ENCODE measurements around the gene SURF4. TPM values are rescaled to one million over a fixed set of nuclear protein-coding genes. Genes with fewer than 3 reads are reported as not detected.
"Not testable (repeated sequence)": the region's sequence is repeated elsewhere in the genome, so short reads cannot be mapped to it uniquely, and the experiment has no call there.

The SURF4 gene
- total RNA-seq, 1 donor from 2014 or later, result 190 TPM

GRCh38 chr9:133323211-133323610 lies 52.6 kb downstream of the SURF4 start:
- no peak for DNase-seq (ENCODE audit: extremely low spot score, unreplicated experiment)
- TF ChIP-seq CTCF (IDR thresholded peaks at IDR 0.05), result no peak
- H3K27me3 Mint-ChIP-seq (ENCODE audit: unreplicated experiment), result no peaks in the 10 kb centered on the region
- no peak overlapping the region for H3K27ac Mint-ChIP-seq (ENCODE audit: unreplicated experiment)
- no peaks in the 10 kb centered on the region for H3K9me3 Mint-ChIP-seq (ENCODE audit: unreplicated experiment)
- no peak overlapping the region for H3K4me3 Mint-ChIP-seq (ENCODE audit: unreplicated experiment)
- H3K4me1 Mint-ChIP-seq (ENCODE audit: unreplicated experiment), result no peaks in the 10 kb centered on the region
- no peaks in the 10 kb centered on the region for H3K36me3 Mint-ChIP-seq (ENCODE audit: unreplicated experiment)

- Mint-ChIP-seq H3K27ac (ENCODE audit: unreplicated experiment) (no peak overlapping the region), H3K4me1 (ENCODE audit: unreplicated experiment) (no peaks in the 10 kb centered on the region), H3K27me3 (ENCODE audit: unreplicated experiment) (no peaks in the 10 kb centered on the region), H3K4me3 (ENCODE audit: unreplicated experiment) (no peak overlapping the region), H3K36me3 (ENCODE audit: unreplicated experiment) (no peaks in the 10 kb centered on the region), H3K9me3 (ENCODE audit: unreplicated experiment) (no peaks in the 10 kb centered on the region)
- DNase-seq (ENCODE audit: extremely low spot score, unreplicated experiment), result no peak
- no peak for TF ChIP-seq CTCF (IDR thresholded peaks at IDR 0.05)
Measured at GRCh38 chr9:133322701-133323100, 53.2 kb downstream of the SURF4 start.

- Mint-ChIP-seq H3K36me3 (ENCODE audit: unreplicated experiment) (no peaks in the 10 kb centered on the region), H3K4me1 (ENCODE audit: unreplicated experiment) (no peaks in the 10 kb centered on the region), H3K9me3 (ENCODE audit: unreplicated experiment) (no peaks in the 10 kb centered on the region), H3K4me3 (ENCODE audit: unreplicated experiment) (no peak overlapping the region), H3K27ac (ENCODE audit: unreplicated experiment) (no peak overlapping the region), H3K27me3 (ENCODE audit: unreplicated experiment) (no peaks in the 10 kb centered on the region)
- TF ChIP-seq CTCF (IDR thresholded peaks at IDR 0.05), result no peak
- no peak for DNase-seq (ENCODE audit: extremely low spot score, unreplicated experiment)
Measured at GRCh38 chr9:133321411-133321935, 54.4 kb downstream of the SURF4 start.

GRCh38 chr9:133320421-133320881 lies 55.4 kb downstream of the SURF4 start:
- TF ChIP-seq CTCF (IDR thresholded peaks at IDR 0.05), result no peak
- Mint-ChIP-seq H3K36me3 (ENCODE audit: unreplicated experiment) (no peaks in the 10 kb centered on the region), H3K27ac (ENCODE audit: unreplicated experiment) (no peak overlapping the region), H3K4me3 (ENCODE audit: unreplicated experiment) (no peak overlapping the region), H3K4me1 (ENCODE audit: unreplicated experiment) (no peaks in the 10 kb centered on the region), H3K9me3 (ENCODE audit: unreplicated experiment) (no peaks in the 10 kb centered on the region), H3K27me3 (ENCODE audit: unreplicated experiment) (peaks cover 3% of the 10 kb centered on the region)
- no peak for DNase-seq (ENCODE audit: extremely low spot score, unreplicated experiment)

- not testable (repeated sequence) for H3K27me3 Mint-ChIP-seq (ENCODE audit: unreplicated experiment); H3K4me1 Mint-ChIP-seq (ENCODE audit: unreplicated experiment); H3K4me3 Mint-ChIP-seq (ENCODE audit: unreplicated experiment); H3K9me3 Mint-ChIP-seq (ENCODE audit: unreplicated experiment); DNase-seq (ENCODE audit: extremely low spot score, unreplicated experiment); H3K36me3 Mint-ChIP-seq (ENCODE audit: unreplicated experiment); H3K27ac Mint-ChIP-seq (ENCODE audit: unreplicated experiment)
Measured at GRCh38 chr9:133317551-133317950, 58.3 kb downstream of the SURF4 start.

GRCh38 chr9:133315997-133316396 lies 59.9 kb downstream of the SURF4 start:
- Mint-ChIP-seq H3K4me3 (ENCODE audit: unreplicated experiment) (no peak overlapping the region), H3K36me3 (ENCODE audit: unreplicated experiment) (no peaks in the 10 kb centered on the region), H3K4me1 (ENCODE audit: unreplicated experiment) (no peaks in the 10 kb centered on the region), H3K27ac (ENCODE audit: unreplicated experiment) (no peak overlapping the region), H3K9me3 (ENCODE audit: unreplicated experiment) (no peaks in the 10 kb centered on the region), H3K27me3 (ENCODE audit: unreplicated experiment) (peaks cover 3% of the 10 kb centered on the region)
- no peak for TF ChIP-seq CTCF (IDR thresholded peaks at IDR 0.05)
- DNase-seq (ENCODE audit: extremely low spot score, unreplicated experiment), result no peak

Data from osteocyte (in vitro differentiated cells).